PC-9 (cell line): Measurements from ENCODE around the gene ZNF629.

Experiments used
- CTCF ChIP-seq: fragments of 200-600 bp; sonication (generic); conservative IDR thresholded peaks from 2 replicates; pipeline ENCODE4 v1.6.1; 2017; ENCODE audit warnings: mixed run types, antibody characterized with exemption, mild to moderate bottlenecking, moderate library complexity
- EZH2 ChIP-seq: fragments of 200-600 bp; sonication (generic); IDR thresholded peaks from 2 replicates; pipeline ENCODE4 v1.8.0; 2017; ENCODE audit warnings: antibody characterized with exemption, low read depth

GRCh38 chr16:30768583-30769181, 18.3 kb downstream of the ZNF629 start:
- TF ChIP-seq CTCF: no peak
- no peak for TF ChIP-seq EZH2
